Astrocyte of the spinal cord (primary cell): ENCODE measurements around the gene UBE2D4.

Source experiments
- DNase-seq: peaks from one replicate; pipeline ENCODE4 v3.0.0; 2011; ENCODE audit warnings: low read depth, low spot score
- H3K4me3 ChIP-seq: 2 replicates; pipeline ENCODE4 v1.5.1; 2011; ENCODE audit warnings: low read depth, mild to moderate bottlenecking, low read length, moderate library complexity
- CTCF ChIP-seq: IDR thresholded peaks from 2 replicates; pipeline ENCODE4 v1.5.1; 2012; ENCODE audit warnings: low read depth, mild to moderate bottlenecking, low read length, inconsistent platforms
- in situ Hi-C: cut with HindIII; loops from 2 replicates; pipeline ENCODE4 v1.10.0; 2017; ENCODE audit warnings: low sequenced_read_pairs

The UBE2D4 gene

GRCh38 chr7:43943417-43944187 is 17.4 kb downstream of the UBE2D4 start:
- no peak for DNase-seq
- no peak overlapping the region for H3K4me3 ChIP-seq
- no peak for TF ChIP-seq CTCF
- in situ Hi-C loops = no loop called here

GRCh38 chr7:43944286-43944685 is 18.1 kb downstream of the UBE2D4 start:
- H3K4me3 ChIP-seq = no peak overlapping the region
- no peak for TF ChIP-seq CTCF
- in situ Hi-C loops = no loop called here
- DNase-seq = no peak

- no peak for TF ChIP-seq CTCF
- no peak for DNase-seq
- in situ Hi-C loops = no loop called here
- no peak overlapping the region for H3K4me3 ChIP-seq
Observed at GRCh38 chr7:43952028-43952427, 25.8 kb downstream of the UBE2D4 start.

GRCh38 chr7:43953071-43953470 is 26.8 kb downstream of the UBE2D4 start:
- no peak for DNase-seq
- H3K4me3 ChIP-seq = no peak overlapping the region
- in situ Hi-C loops = no loop called here
- TF ChIP-seq CTCF = no peak

GRCh38 chr7:43954524-43955228 is 28.4 kb downstream of the UBE2D4 start:
- in situ Hi-C loops = no loop called here
- DNase-seq = peak; percentile 55

GRCh38 chr7:43956027-43956426 is 29.8 kb downstream of the UBE2D4 start:
- DNase-seq = no peak
- no peak overlapping the region for H3K4me3 ChIP-seq
- in situ Hi-C loops = no loop called here
- TF ChIP-seq CTCF = no peak

More at GRCh38 chr7:43954524-43955228, 28.4 kb downstream of the UBE2D4 start:
- peak; percentile 62 for TF ChIP-seq CTCF
- no peak overlapping the region for H3K4me3 ChIP-seq
